Cardiac muscle cell (in vitro differentiated cells and primary cell): Measurements from ENCODE around the gene LMX1B. TPM values are rescaled to one million over a fixed set of nuclear protein-coding genes. Genes with fewer than 3 reads are reported as not detected.

Source experiments
- DNase-seq, 2 donors: peaks; one replicate each; pipeline versions ENCODE4 v3.0.0 to v3.0.0-alpha.2; 2010 to 2017; ENCODE audit warnings: low read depth in 1 of 2, low spot score in 1 of 2
- H3K27ac ChIP-seq: fragments of 200-600 bp; sonication (generic); 2 replicates; pipeline ENCODE4 v1.5.1; 2016
- H3K27me3 ChIP-seq: fragments of 200-600 bp; sonication (generic); 2 replicates; pipeline ENCODE4 v1.6.0; 2016; ENCODE audit warnings: control low read depth
- H3K36me3 ChIP-seq: fragments of 200-600 bp; sonication (generic); 2 replicates; pipeline ENCODE4 v1.5.1; 2016; ENCODE audit warnings: control low read depth
- H3K4me1 ChIP-seq: fragments of 200-600 bp; sonication (generic); 2 replicates; pipeline ENCODE4 v1.8.1; 2017; ENCODE audit warnings: low read depth, mild to moderate bottlenecking, mixed run types
- H3K4me3 ChIP-seq: fragments of 200-600 bp; sonication (generic); 2 replicates; pipeline ENCODE4 v1.5.1; 2016; ENCODE audit warnings: mild to moderate bottlenecking
- H3K9me3 ChIP-seq: fragments of 200-600 bp; sonication (generic); 2 replicates; pipeline ENCODE4 v1.5.1; 2017; ENCODE audit warnings: low read depth, mild to moderate bottlenecking, control low read depth
- CTCF ChIP-seq: IDR thresholded peaks from 2 replicates; pipeline ENCODE4 v1.5.1; 2012; ENCODE audit warnings: low read depth, mild to moderate bottlenecking, low read length
- polyA plus RNA-seq: library from polyadenylated mRNA; unstranded; fragments of >200 nt; fragmentation: Nextera tagmentation; extraction: Ambion mirVana; gene quantifications from 2 replicates; pipeline ENCODE4 v1.2.1, GENCODE V29; 2016
- total RNA-seq: library from RNA; depleted of rRNA; stranded (reverse); fragments of >200 nt; gene quantifications from 2 replicates; pipeline ENCODE4 v1.2.3, GENCODE V29; 2016

LMX1B gene
- total and polyA plus RNA-seq, 2 experiments from 2014 or later = not detected

DNA sequence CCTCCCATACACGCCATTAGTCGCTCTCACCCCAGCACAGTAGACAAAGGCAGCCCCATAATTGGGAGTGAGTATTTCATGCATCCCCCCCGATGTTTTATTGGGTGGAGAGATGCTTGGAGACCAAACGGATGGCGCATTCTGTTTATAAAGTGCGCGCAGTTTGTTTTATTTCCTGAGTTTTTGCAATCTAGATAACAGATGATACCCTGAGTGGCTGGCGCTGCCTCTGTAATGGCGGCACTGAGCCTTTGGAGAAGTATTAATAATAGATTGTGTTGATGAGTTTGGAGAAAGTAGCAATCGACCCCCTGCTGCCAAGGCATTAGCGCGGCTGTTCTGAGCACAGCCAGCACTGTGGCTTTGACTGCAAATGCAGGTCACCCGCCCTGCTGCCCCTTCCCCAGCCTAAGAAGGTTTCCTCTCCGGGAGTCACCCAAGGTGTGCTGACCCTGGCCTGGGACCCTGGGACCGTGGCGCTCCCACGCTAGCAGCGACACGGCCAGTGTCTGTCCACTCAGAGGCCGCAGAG, 74.3 kb downstream of the LMX1B start:
- no peaks in the 10 kb centered on the region for H3K4me1 ChIP-seq
- DNase-seq = no peak
- no peaks in the 10 kb centered on the region for H3K36me3 ChIP-seq
- H3K27ac ChIP-seq = no peak overlapping the region
- peaks cover 100% of the 10 kb centered on the region for H3K27me3 ChIP-seq
- H3K4me3 ChIP-seq = no peak overlapping the region
- H3K9me3 ChIP-seq = no peaks in the 10 kb centered on the region
- TF ChIP-seq CTCF = no peak

GRCh38 chr9:126688617-126689016, 74.9 kb downstream of the LMX1B start:
- DNase-seq = no peak
- H3K9me3 ChIP-seq = no peaks in the 10 kb centered on the region
- TF ChIP-seq CTCF = no peak

GRCh38 chr9:126689027-126689825, 75.5 kb downstream of the LMX1B start:
- H3K4me3 ChIP-seq = no peak overlapping the region
- H3K4me1 ChIP-seq = no peaks in the 10 kb centered on the region
- peaks cover 98% of the 10 kb centered on the region for H3K27me3 ChIP-seq
- no peak for DNase-seq
- H3K9me3 ChIP-seq = no peaks in the 10 kb centered on the region
- no peak for TF ChIP-seq CTCF
- no peak overlapping the region for H3K27ac ChIP-seq
- H3K36me3 ChIP-seq = no peaks in the 10 kb centered on the region

More at GRCh38 chr9:126688617-126689016, 74.9 kb downstream of the LMX1B start:
- Histone ChIP-seq H3K27me3 (peaks cover 98% of the 10 kb centered on the region), H3K36me3 (no peaks in the 10 kb centered on the region), H3K4me3 (no peak overlapping the region), H3K27ac (no peak overlapping the region), H3K4me1 (no peaks in the 10 kb centered on the region)

DNA sequence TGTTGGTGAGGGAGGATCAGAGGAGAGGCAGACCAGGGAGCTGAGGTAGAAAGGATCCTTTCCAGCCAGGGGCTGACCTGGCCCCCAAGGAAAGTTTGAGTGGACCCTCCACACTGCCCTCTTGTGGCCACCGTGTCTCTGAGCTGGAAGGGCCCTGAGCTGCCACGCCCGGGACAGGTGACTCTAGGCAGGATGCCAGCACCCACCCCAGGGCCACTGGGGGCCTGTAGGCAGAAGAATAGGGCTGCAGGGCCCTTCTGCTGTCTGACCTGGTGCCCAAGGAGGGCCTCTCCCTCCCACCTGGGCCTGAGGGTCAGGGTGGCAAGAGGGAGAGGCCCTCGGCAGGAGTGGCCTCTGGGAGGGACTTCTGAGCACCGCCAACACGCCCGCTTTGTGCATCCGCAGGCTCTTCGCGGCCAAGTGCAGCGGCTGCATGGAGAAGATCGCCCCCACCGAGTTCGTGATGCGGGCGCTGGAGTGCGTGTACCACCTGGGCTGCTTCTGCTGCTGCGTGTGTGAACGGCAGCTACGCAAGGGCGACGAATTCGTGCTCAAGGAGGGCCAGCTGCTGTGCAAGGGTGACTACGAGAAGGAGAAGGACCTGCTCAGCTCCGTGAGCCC, 76.8 kb downstream of the LMX1B start:
- H3K36me3 ChIP-seq = no peaks in the 10 kb centered on the region
- DNase-seq = peak; percentile 29 to 76
- no peak overlapping the region for H3K27ac ChIP-seq
- H3K4me1 ChIP-seq = no peaks in the 10 kb centered on the region
- H3K9me3 ChIP-seq = no peaks in the 10 kb centered on the region
- H3K4me3 ChIP-seq = no peak overlapping the region
- peaks cover 98% of the 10 kb centered on the region for H3K27me3 ChIP-seq
- TF ChIP-seq CTCF = peak; percentile 71

- TF ChIP-seq CTCF = no peak
- H3K4me3 ChIP-seq = no peak overlapping the region
- no peaks in the 10 kb centered on the region for H3K36me3 ChIP-seq
- H3K27ac ChIP-seq = no peak overlapping the region
- peaks cover 95% of the 10 kb centered on the region for H3K27me3 ChIP-seq
- H3K4me1 ChIP-seq = no peaks in the 10 kb centered on the region
- no peaks in the 10 kb centered on the region for H3K9me3 ChIP-seq
- DNase-seq = no peak
These were observed 78.5 kb downstream of the LMX1B start for GRCh38 chr9:126692041-126692758.
